HG03039 (cell line): Measurements from ENCODE around the gene NPLOC4.
A peak's percentile ranks its signal among the peaks of the same experiment; 100 is the strongest.
"Not testable (repeated sequence)": the region's sequence is repeated elsewhere in the genome, so short reads cannot be mapped to it uniquely, and the experiment has no call there.

Source experiments
- ATAC-seq: cut with Tn5 transposase; IDR thresholded peaks from one replicate; pipeline ENCODE4 v1.9.1; 2021; ENCODE audit warnings: mild to moderate bottlenecking, moderate library complexity; ENCODE audit not compliant: unreplicated experiment

Gene NPLOC4

GRCh38 chr17:81636505-81637288 lies at the start of gene NPLOC4, which contains the start of gene TSPAN10:
NPLOC4 (minus strand) TSS chr17:81637112; CDS start chr17:81636930, 182 bp downstream.
TSPAN10 (plus strand) TSS chr17:81637196; CDS start chr17:81642413, 5,217 bp downstream.
- ATAC-seq = peak; percentile 83

- no peak for ATAC-seq
These were observed 49.7 kb upstream of the NPLOC4 start for GRCh38 chr17:81686614-81687013.

DNA sequence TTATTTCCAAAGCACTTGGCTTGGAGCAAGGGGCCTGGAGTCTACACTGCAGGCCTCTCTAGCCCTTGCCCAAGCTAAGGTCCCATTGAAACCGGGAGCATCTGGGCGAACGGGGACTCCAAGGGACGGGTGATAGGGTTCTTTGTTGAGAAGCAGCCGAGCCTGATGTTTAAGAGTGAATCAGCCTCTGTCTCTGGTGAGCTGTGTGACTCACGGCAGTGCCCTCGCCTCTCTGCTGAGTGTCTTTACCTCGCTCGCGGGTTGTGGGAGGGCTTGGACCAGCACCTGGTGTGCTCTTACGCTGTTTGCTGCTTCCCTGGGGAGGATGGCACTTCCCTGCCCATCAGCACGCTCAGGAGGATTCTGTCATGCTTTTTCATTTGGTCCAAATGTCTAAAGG lies 48.2 kb upstream of the NPLOC4 start:
- no peak for ATAC-seq

DNA sequence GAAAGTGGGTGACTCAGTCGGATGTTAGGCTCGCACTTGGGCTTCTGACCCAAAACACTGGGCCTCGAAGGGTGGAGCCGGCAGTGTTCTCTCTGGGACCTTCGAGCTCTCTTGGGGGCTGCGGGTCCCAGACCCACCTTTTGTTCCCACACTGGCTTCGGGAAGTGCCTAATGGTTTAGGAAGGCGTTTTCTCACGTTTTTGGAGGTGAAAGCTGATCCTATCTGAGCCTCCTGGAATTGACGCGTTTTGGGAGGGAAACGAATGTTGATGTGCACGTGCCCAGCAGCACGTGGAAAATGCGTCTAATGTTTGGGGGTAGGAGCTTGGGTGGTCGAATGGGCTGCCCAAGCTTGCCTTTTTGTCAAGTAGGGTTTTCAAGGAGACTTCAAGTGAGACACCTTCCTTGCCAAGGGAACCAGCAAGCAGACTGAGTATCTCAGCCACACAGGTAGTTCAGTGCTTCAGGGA lies 47.6 kb upstream of the NPLOC4 start:
- no peak for ATAC-seq

DNA sequence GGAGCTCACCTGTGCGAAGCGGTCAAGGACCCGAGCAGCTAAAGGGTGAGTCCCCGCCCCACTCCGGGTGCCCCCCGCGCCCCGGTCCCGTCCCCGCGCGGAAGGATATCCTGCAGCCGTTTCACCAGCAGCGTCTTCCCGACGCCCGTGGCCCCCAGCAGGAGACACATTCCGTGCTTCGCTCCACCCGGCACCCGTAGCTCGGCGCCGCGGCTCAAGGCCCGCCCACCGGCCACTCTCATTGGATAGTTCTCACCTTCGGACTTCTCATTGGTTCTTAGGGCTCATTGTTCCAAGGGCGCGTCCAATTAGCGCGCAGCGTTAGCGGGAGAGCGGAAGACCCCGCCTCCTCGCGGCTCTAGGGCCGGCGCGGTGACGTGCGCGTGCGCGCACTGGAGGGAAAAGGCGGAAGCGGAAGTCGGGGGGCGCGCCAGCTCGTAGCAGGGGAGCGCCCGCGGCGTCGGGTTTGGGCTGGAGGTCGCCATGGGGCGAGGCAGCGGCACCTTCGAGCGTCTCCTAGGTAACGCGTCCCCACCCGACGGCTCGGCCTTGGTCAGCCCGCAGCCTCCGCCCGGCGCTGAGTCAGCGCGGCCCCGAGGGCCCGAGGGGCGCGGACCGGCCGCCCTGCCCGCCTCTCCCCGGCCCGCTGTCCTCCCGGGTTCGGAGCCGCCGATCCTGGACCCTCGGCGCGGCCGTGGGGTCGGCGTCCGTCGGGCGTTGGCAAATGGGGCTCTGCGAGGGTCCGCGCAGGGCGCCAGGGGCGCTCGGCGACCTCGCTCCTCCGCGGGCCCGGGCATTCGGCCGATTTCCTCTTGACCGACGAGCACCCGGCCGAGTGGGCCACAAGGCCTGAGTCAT lies 46.9 kb upstream of the NPLOC4 start, which contains the start of the genes ARL16 and HGS:
ARL16 (minus strand) TSS at position 214 of the 858 bp plus-strand sequence; CDS start at position 170, 44 bp downstream.
HGS (plus strand) TSS at position 428 of the 858 bp plus-strand sequence; CDS start at position 484, 56 bp downstream.
- peak; percentile 82 for ATAC-seq

DNA sequence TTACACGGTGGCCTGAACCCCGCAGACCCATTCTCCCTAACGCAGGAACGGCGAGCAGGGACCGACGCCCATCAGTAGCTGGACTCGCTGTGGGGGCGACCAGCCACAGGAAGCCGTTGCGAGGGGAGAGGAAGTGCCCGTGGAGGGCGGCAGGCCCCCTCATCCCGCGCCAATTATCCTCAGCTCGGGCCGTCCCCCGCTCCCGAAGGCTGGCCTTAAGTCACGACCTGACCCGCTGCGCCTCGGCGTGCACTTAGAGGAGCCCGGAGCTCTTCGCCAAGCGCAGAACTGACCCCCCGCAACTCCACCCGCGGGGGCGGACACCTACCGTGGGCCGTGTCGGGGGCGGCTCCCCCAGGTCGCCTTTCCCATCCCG lies 46.3 kb upstream of the NPLOC4 start:
- ATAC-seq = peak; percentile 3

DNA sequence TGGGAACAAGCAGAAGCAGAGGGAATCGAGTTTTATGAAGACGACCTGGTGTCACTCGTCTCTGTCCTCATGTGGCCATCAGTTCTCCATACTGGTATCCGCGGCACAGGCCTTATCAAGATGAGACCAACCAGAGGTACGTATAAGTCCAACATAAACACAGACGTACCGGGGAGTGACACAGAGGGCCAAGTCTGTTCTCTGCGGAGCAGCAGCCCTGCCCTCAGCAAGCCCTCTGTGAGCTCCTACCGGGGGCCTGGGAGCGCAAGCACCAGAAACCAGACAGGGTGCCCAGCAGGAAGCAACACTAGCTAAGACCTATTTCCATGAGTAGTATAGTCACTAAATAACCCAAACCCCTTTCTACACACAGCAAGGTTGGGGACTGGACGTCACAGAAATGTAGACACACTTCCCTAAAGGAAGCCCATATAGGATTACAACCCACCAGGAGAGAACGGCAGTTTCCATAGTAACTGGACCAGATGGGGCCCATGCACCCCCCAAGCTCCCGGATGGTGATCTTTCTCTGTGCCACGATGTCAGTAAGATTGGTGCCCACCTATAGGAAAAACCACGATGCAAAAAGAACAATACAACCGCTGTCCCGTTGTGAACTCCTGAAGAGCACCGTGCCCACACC lies 45.8 kb upstream of the NPLOC4 start:
- no peak for ATAC-seq

DNA sequence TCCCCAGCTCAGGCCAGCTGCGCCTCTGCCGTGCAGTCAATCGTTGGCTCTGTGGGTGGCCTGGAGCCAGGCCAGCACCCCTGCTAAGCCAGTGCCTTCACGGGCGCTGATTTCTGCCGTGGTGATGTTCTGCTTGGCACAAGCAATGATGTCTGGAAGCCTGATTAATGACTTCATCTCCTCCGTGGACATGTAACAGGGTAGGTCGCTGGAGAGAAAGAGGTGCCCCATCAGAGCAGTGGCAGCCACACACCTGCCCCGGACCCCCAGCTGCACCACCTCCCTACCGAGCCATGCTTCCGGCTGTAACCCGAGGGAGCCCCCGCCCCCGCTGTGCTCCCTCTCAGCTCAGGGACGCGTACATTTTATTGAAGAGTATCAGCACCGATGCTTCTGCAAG lies 44.8 kb upstream of the NPLOC4 start:
- no peak for ATAC-seq

GRCh38 chr17:81680150-81680549 lies 43.2 kb upstream of the NPLOC4 start:
- ATAC-seq = no peak

GRCh38 chr17:81676906-81677305 lies 40.0 kb upstream of the NPLOC4 start:
- ATAC-seq = no peak

DNA sequence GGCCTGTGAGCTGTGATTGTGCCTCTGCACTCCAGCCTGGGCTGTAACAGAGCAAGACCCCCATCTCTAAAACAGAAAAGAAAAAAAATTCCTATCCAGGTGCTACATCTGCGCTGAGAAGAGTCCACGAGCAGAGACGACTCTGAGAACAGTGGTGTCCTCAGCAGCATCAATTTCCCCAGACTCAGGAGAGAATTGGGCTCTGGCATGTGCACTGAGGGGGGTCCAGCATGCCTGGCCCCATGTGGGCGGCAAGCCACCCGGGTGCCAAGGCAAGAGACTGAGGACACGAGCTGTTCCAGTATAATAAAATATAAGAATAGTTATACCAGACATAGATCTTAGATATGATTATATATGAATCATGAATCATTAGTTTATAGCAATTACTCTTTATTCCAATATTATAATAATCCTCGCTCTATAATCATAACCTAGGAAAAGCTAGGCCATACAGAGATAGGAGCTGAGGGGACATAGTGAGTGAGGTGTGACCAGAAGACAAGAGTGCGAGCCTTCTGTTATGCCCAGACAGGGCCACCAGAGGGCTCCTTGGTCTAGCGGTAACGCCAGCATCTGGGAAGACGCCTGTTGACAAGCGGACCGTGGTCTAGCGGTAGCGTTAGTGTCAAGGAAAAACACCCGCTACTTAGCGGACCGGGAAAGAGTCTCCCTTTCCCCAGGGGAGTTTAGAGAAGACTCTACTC lies 38.8 kb upstream of the NPLOC4 start:
- ATAC-seq = not testable (repeated sequence)

- no peak for ATAC-seq
These were observed 36.8 kb upstream of the NPLOC4 start for GRCh38 chr17:81673561-81674258.

DNA sequence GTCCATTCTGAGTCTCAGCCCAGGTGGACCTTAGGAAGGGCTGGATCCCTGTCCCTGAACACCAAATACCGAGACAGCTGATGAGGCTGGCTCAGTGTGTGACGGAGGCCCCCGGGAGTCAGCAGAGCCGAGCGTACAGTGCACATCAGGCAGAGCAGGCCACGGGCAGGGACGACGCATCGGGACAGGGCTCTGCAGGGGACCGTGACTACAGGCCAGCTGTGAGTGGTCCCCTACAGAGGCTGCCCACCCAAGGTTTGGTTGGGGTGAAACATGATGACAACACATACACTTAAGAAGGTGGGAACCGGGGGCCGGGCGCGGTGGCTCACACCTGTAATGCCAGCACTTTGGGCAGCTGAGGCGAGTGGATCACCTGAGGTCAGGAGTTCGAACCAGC lies 36.0 kb upstream of the NPLOC4 start:
- ATAC-seq = no peak

- ATAC-seq = no peak
These were observed 35.6 kb upstream of the NPLOC4 start for GRCh38 chr17:81672504-81672903.

DNA sequence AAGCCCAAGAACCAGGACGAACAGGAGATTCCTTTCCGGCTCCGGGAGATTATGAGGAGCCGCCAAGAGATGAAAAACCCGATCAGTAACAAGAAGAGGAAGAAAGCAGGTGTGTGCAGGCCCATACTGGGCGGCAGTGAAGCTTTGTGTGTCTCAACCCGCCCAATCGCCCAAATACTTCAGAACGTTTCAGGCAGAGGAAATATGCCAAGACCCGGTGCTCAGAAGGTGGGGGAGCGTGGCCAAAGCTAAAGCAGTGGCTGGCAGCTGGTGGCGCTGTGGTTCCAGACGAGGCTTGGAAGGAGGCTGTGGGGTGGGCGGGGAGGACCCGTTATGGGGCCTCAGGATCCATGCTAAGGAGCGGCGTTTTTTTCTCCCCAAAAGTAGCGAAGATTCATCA lies 30.8 kb upstream of the NPLOC4 start:
- no peak for ATAC-seq

DNA sequence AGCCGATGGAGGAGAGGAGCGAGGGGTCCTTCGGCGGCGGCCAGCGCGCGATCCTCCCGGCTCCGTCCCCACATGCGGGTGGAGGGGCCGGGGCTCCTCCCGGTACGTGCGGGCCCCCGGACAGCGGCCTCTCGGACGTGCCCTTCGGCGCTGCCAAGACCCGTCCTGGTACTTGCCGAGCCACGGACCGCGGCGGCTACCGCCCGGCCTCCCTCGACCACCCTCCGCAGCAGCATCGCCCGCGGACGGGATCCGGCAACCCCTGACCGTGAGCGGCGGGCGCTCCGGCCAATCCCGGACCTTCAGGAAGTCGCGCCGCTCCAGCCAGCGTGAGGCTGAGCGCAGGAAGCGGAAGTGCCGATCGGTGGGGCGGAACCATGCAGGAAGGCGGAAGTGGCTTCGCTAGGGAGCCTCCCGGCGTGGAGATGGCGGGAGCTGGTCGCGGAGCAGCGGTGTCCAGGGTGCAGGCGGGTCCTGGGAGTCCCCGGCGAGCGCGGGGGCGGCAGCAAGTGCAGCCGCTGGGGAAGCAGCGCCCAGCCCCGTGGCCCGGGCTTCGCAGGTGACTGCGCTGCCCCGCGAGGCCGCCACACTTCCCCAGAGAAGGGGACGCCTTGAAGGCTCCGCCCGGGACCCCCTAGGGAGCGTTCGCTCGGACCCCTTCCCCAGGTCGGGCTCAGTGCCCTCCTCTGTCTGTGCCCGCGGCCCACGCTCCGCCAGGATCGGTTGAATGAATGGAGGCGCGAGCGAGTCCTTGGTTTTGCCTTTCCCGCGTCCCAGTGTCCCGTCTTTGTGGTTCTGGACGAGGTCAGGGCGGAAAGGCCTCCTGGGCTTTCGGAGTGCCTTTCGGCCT lies 29.7 kb upstream of the NPLOC4 start, which contains the start of the genes CCDC137 and OXLD1:
CCDC137 (plus strand) TSS at position 396 of the 850 bp plus-strand sequence; CDS start at position 426, 30 bp downstream.
OXLD1 (minus strand) TSS at position 264 of the 850 bp plus-strand sequence; CDS start at position 236, 28 bp downstream.
- peak; percentile 90 for ATAC-seq

DNA sequence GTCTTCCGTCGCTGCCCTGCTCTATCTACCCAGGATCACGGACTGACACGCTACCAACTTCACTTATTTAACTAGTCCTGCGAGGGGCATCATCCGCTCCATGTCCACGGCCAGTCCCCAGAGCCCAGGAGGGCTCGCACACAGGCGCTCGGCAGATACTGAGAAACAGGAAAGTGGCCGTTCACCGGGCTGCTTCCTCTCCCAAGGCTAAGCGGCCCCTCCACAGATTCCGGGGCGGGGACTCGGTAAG lies 29.1 kb upstream of the NPLOC4 start:
- no peak for ATAC-seq

GRCh38 chr17:81665205-81666091 lies 28.5 kb upstream of the NPLOC4 start:
- no peak for ATAC-seq
